ENCODE measurements around the gene ADCY4. TPM values are rescaled to one million over a fixed set of nuclear protein-coding genes. Genes with fewer than 3 reads are reported as not detected.

The ADCY4 gene
- total and polyA plus RNA-seq, 2 donors (not counting 3 experiments of a cell fraction or from before 2014, with no cell fraction given), result 81.6 to 84.0 TPM

- dilution Hi-C loops (cut with MboI; ENCODE audit: extremely low pct_ligation_motif_present, low sequenced_read_pairs), result no loop called here
- DNase-seq (ENCODE audit: low read depth, low spot score), result no peak
- Histone ChIP-seq H3K36me3 (ENCODE audit: control insufficient read depth in 2 of 2, extremely low read depth in 1 of 2, insufficient read depth in 2 of 2, low read length in 2 of 2) (peaks cover 0 to 13% of the 10 kb centered on the region in 2 experiments), H2AFZ (ENCODE audit: low read depth, low read length) (no peak overlapping the region), H3K27me3 (ENCODE audit: control insufficient read depth in 2 of 2, insufficient read depth in 2 of 2, low read length in 2 of 2) (no peaks in the 10 kb centered on the region), H3K4me3 (replicated peaks in 1 of 3; ENCODE audit: insufficient read depth in 1 of 3, low read depth in 1 of 3, low read length in 3 of 3) (no peak overlapping the region), H3K79me2 (ENCODE audit: control insufficient read depth, insufficient read depth, low read length) (no peaks in the 10 kb centered on the region), H3K4me1 (ENCODE audit: control insufficient read depth, extremely low read depth, insufficient read depth, low read length) (peaks cover 17% of the 10 kb centered on the region), H3K9ac (replicated peaks; ENCODE audit: extremely low read depth, insufficient read depth, low read length) (no peak overlapping the region), H3K4me2 (ENCODE audit: insufficient read depth, low read length) (no peak overlapping the region), H4K20me1 (replicated peaks; ENCODE audit: control insufficient read depth, extremely low read depth, insufficient read depth, low read length) (no peaks in the 10 kb centered on the region), H3K27ac (ENCODE audit: insufficient read depth, low read depth, low read length) (no peak overlapping the region), H3K9me1 (replicated peaks; ENCODE audit: control insufficient read depth, extremely low read depth, insufficient read depth, low read length) (no peaks in the 10 kb centered on the region), H3K9me3 (replicated peaks; ENCODE audit: control insufficient read depth, insufficient read depth, low read length) (no peaks in the 10 kb centered on the region)
- TF ChIP-seq POLR2AphosphoS5 (IDR thresholded peaks at IDR 0.05; ENCODE audit: insufficient read depth, low read depth, low read length), result peak; percentile 28
- TF ChIP-seq POLR2A (IDR thresholded peaks at IDR 0.05; ENCODE audit: low read depth, low read length), result peak; percentile 40
- TF ChIP-seq JUN (IDR thresholded peaks at IDR 0.05; ENCODE audit: borderline replicate concordance, insufficient read depth, insufficient read length, low read depth), result no peak
- no peak for TF ChIP-seq FOS (IDR thresholded peaks at IDR 0.05; ENCODE audit: borderline replicate concordance, insufficient read depth, low read length)
- TF ChIP-seq CTCF (IDR thresholded peaks at IDR 0.05; ENCODE audit: extremely low read depth in 1 of 2, insufficient read depth in 1 of 2, low read depth in 1 of 2, low read length in 2 of 2), result no peak
- no peak for TF ChIP-seq MYC (IDR thresholded peaks at IDR 0.05; ENCODE audit: low read depth, low read length)
- TF ChIP-seq, protein P1, sequence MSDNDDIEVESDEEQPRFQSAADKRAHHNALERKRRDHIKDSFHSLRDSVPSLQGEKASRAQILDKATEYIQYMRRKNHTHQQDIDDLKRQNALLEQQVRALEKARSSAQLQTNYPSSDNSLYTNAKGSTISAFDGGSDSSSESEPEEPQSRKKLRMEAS (IDR thresholded peaks at IDR 0.05; ENCODE audit: insufficient read depth, insufficient read length), result no peak
- no peak for TF ChIP-seq EZH2 (IDR thresholded peaks at IDR 0.05; ENCODE audit: borderline replicate concordance, low read depth, low read length, severe bottlenecking)
- no peak for FAIRE-seq
- no TSS peak for BruUV-seq (replicated peaks)
- POLR2A ChIA-PET, result no interaction called here
- CTCF ChIA-PET, result interaction anchor here (1.0 to 20.1 kb wide), 3 partner anchors 33 to 104 kb away, joined by 3 to 811 read pairs (median 3); partner anchors contain the start of genes CBLN3 and KHNYN
- intact Hi-C loops (cut with micrococcal nuclease), result no loop called here
These were observed 5.1 kb downstream of the ADCY4 start for GRCh38 chr14:24329736-24330135.
